ENCODE data around the gene KIAA1671.
"Not testable (repeated sequence)": the region's sequence is repeated elsewhere in the genome, so short reads cannot be mapped to it uniquely, and the experiment has no call there.

The KIAA1671 gene

GRCh38 chr22:25201557-25202273, 249.2 kb downstream of the KIAA1671 start:
- Mint-ChIP-seq H3K9me3 (no peaks in the 10 kb centered on the region), H3K27ac (no peak overlapping the region)

DNA sequence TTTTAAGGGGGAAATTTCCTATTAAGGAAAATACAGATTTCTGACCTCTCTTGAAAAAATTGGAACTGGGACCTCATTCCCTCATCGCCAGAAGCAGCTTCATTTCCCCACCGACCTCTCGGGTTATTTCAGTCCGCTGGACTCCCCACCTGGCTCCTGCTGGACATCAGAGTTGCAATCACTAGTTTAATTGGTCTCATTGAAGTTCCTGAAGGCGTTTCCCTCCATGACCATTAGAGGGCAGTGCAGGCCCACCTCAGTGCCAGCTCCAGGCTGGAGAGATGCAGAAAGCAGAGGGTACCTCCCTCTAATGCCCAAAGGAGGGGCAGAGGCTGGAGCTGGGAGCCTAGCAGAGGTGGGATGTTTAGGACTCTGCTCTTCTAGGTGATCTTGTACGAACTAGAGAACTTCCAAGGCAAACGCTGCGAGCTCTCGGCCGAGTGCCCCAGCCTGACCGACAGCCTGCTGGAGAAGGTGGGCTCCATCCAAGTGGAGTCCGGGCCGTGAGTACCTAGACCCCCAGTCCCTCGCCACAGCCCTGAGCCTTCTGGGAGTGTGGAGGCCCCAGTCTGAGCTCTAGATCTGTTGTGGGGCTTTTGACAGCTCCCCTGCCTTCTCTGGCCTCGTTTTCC, 249.9 kb downstream of the KIAA1671 start:
- intact Hi-C loops (cut with micrococcal nuclease): loop anchor here (5.0 kb wide), 1 partner anchor 575 kb away; no protein-coding TSS in a partner anchor
- Mint-ChIP-seq H3K27me3 (no peaks in the 10 kb centered on the region), H3K36me3 (ENCODE audit: low read depth) (no peaks in the 10 kb centered on the region), H3K4me1 (ENCODE audit: low read depth) (no peaks in the 10 kb centered on the region), H3K27ac (no peak overlapping the region), H3K9me3 (no peaks in the 10 kb centered on the region), H3K4me3 (no peak overlapping the region)

More at GRCh38 chr22:25201557-25202273, 249.2 kb downstream of the KIAA1671 start:
- intact Hi-C loops (cut with micrococcal nuclease): loop anchor here (5.0 kb wide), 1 partner anchor 576 kb away; no protein-coding TSS in a partner anchor
- Mint-ChIP-seq H3K4me1 (ENCODE audit: low read depth) (no peaks in the 10 kb centered on the region), H3K27me3 (no peaks in the 10 kb centered on the region), H3K36me3 (ENCODE audit: low read depth) (no peaks in the 10 kb centered on the region), H3K4me3 (no peak overlapping the region)

GRCh38 chr22:25203082-25203481, 250.6 kb downstream of the KIAA1671 start:
- Mint-ChIP-seq H3K27me3 (no peaks in the 10 kb centered on the region), H3K36me3 (ENCODE audit: low read depth) (no peaks in the 10 kb centered on the region), H3K9me3 (no peaks in the 10 kb centered on the region), H3K27ac (no peak overlapping the region), H3K4me1 (ENCODE audit: low read depth) (no peaks in the 10 kb centered on the region), H3K4me3 (no peak overlapping the region)
- intact Hi-C loops (cut with micrococcal nuclease): loop anchor here (5.0 kb wide), 1 partner anchor 574 kb away; no protein-coding TSS in a partner anchor

DNA sequence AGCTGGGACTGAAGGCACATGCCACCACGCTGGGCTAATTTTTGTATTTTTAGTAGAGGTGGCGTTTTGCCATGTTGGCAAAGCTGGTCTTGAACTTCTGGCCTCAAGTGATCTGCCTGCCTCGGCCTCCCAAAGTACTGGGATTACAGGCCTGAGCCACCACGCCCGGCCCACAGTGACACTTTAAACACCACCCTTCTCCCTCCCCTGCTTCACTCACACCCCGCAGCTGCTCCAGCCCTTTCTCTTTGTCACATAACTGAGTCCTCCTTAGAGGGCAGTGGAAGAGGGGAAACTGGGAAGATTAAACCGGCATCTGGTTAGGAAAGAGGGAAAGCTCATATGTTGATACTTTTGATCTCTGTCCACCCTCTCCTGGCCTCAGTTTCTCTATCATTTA, 252.0 kb downstream of the KIAA1671 start:
- H3K27ac Mint-ChIP-seq; H3K4me3 Mint-ChIP-seq; H3K36me3 Mint-ChIP-seq (ENCODE audit: low read depth); H3K4me1 Mint-ChIP-seq (ENCODE audit: low read depth); H3K27me3 Mint-ChIP-seq; H3K9me3 Mint-ChIP-seq: not testable (repeated sequence)
- intact Hi-C loops (cut with micrococcal nuclease): loop anchor here (5.0 kb wide), 1 partner anchor 573 kb away; no protein-coding TSS in a partner anchor

GRCh38 chr22:25205847-25206246, 253.3 kb downstream of the KIAA1671 start:
- H3K9me3 Mint-ChIP-seq: no peaks in the 10 kb centered on the region
- no peaks in the 10 kb centered on the region for H3K36me3 Mint-ChIP-seq (ENCODE audit: low read depth)
- no peaks in the 10 kb centered on the region for H3K4me1 Mint-ChIP-seq (ENCODE audit: low read depth)
- intact Hi-C loops (cut with micrococcal nuclease): no loop called here
- H3K27me3 Mint-ChIP-seq: no peaks in the 10 kb centered on the region
- H3K27ac Mint-ChIP-seq: no peak overlapping the region
- H3K4me3 Mint-ChIP-seq: no peak overlapping the region

GRCh38 chr22:25206998-25207397, 254.5 kb downstream of the KIAA1671 start:
- no peaks in the 10 kb centered on the region for H3K36me3 Mint-ChIP-seq (ENCODE audit: low read depth)
- no peak overlapping the region for H3K4me3 Mint-ChIP-seq
- H3K4me1 Mint-ChIP-seq (ENCODE audit: low read depth): no peaks in the 10 kb centered on the region
- no peak overlapping the region for H3K27ac Mint-ChIP-seq
- no peaks in the 10 kb centered on the region for H3K9me3 Mint-ChIP-seq
- intact Hi-C loops (cut with micrococcal nuclease): no loop called here
- H3K27me3 Mint-ChIP-seq: no peaks in the 10 kb centered on the region

GRCh38 chr22:25207553-25208157, 255.1 kb downstream of the KIAA1671 start:
- Mint-ChIP-seq H3K4me1 (ENCODE audit: low read depth) (no peaks in the 10 kb centered on the region), H3K9me3 (no peaks in the 10 kb centered on the region), H3K27ac (no peak overlapping the region), H3K4me3 (no peak overlapping the region), H3K36me3 (ENCODE audit: low read depth) (no peaks in the 10 kb centered on the region), H3K27me3 (no peaks in the 10 kb centered on the region)
- intact Hi-C loops (cut with micrococcal nuclease): no loop called here

DNA sequence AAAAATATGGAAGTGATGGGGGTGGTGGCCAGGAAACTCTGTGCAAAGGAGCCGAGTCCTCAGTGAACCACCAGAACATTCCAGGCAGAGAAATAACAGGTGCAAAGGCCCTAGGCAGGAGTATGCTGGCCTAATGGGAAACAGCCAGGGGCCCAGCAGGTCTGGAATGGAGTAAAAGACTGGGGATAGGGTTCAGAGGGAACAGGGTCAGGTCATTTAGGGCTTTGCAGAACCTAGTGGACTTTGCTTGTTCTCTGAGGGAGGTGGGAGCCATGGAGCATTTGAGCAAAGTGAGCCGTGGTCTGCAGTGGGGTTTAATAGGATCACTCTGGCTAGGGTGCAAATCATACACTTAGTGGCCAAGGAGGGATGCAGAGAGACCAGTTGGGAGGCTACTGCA, 255.8 kb downstream of the KIAA1671 start:
- no peak overlapping the region for H3K27ac Mint-ChIP-seq
- H3K27me3 Mint-ChIP-seq: no peaks in the 10 kb centered on the region
- H3K4me1 Mint-ChIP-seq (ENCODE audit: low read depth): no peaks in the 10 kb centered on the region
- no peaks in the 10 kb centered on the region for H3K36me3 Mint-ChIP-seq (ENCODE audit: low read depth)
- H3K4me3 Mint-ChIP-seq: no peak overlapping the region
- no peaks in the 10 kb centered on the region for H3K9me3 Mint-ChIP-seq
- intact Hi-C loops (cut with micrococcal nuclease): no loop called here

GRCh38 chr22:25208743-25209505, 256.4 kb downstream of the KIAA1671 start:
- no peak overlapping the region for H3K27ac Mint-ChIP-seq
- no peaks in the 10 kb centered on the region for H3K9me3 Mint-ChIP-seq
- H3K4me1 Mint-ChIP-seq (ENCODE audit: low read depth): no peaks in the 10 kb centered on the region
- intact Hi-C loops (cut with micrococcal nuclease): no loop called here
- H3K36me3 Mint-ChIP-seq (ENCODE audit: low read depth): no peaks in the 10 kb centered on the region
- no peaks in the 10 kb centered on the region for H3K27me3 Mint-ChIP-seq
- no peak overlapping the region for H3K4me3 Mint-ChIP-seq

DNA sequence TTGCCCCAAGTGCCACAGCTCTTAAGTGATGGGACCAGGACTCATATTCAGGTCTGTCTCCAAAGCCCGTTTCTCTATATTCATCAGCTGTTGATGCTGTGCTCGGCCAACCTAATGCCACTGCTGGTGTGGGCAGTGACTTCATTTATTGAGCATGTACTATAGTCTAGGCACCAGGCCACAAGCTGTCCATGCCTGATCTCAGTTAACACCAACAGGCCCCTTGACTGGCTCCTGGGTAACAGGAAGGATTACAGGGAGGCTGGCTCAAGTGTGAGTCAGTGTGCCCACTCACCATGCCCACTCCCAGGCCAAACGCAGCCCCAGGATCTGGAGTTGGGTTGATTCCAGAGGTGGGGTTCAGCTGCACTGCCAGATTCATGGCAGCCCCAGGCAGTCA, 258.3 kb downstream of the KIAA1671 start:
- Mint-ChIP-seq H3K4me3 (no peak overlapping the region), H3K36me3 (ENCODE audit: low read depth) (no peaks in the 10 kb centered on the region), H3K4me1 (ENCODE audit: low read depth) (no peaks in the 10 kb centered on the region), H3K27ac (no peak overlapping the region), H3K27me3 (no peaks in the 10 kb centered on the region), H3K9me3 (no peaks in the 10 kb centered on the region)
- intact Hi-C loops (cut with micrococcal nuclease): no loop called here

- no peaks in the 10 kb centered on the region for H3K36me3 Mint-ChIP-seq (ENCODE audit: low read depth)
- H3K4me3 Mint-ChIP-seq: no peak overlapping the region
- H3K27ac Mint-ChIP-seq: no peak overlapping the region
- H3K9me3 Mint-ChIP-seq: no peaks in the 10 kb centered on the region
- H3K27me3 Mint-ChIP-seq: no peaks in the 10 kb centered on the region
- intact Hi-C loops (cut with micrococcal nuclease): no loop called here
- no peaks in the 10 kb centered on the region for H3K4me1 Mint-ChIP-seq (ENCODE audit: low read depth)
Measured at GRCh38 chr22:25212337-25212736, 259.8 kb downstream of the KIAA1671 start.

DNA sequence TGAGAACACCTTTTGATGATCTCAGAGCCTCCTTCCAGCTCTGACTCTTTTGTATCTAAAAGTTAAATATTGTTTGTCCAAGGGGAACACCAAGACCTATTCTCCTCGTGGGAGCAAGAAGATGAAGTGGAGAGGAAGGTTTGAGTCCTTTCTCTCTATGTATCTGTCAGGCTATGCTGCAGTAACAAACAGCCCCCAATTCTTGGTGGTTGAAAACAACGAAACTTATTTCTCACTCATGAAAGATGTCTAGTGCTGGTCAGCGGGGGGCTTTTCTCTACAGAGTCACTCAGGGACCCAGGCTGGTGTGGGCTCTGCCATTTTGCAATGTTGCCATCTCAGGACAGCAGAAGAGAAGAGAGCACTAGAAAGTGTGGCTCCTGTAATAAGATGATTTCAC, 260.7 kb downstream of the KIAA1671 start:
- Mint-ChIP-seq H3K27ac (no peak overlapping the region), H3K27me3 (no peaks in the 10 kb centered on the region), H3K36me3 (ENCODE audit: low read depth) (no peaks in the 10 kb centered on the region), H3K9me3 (no peaks in the 10 kb centered on the region), H3K4me3 (no peak overlapping the region), H3K4me1 (ENCODE audit: low read depth) (no peaks in the 10 kb centered on the region)
- intact Hi-C loops (cut with micrococcal nuclease): no loop called here

GRCh38 chr22:25216230-25216629, 263.7 kb downstream of the KIAA1671 start:
- H3K9me3 Mint-ChIP-seq: no peaks in the 10 kb centered on the region
- H3K27me3 Mint-ChIP-seq: peaks cover under 1% of the 10 kb centered on the region
- H3K27ac Mint-ChIP-seq: no peak overlapping the region
- H3K4me3 Mint-ChIP-seq: no peak overlapping the region
- no peaks in the 10 kb centered on the region for H3K36me3 Mint-ChIP-seq (ENCODE audit: low read depth)
- intact Hi-C loops (cut with micrococcal nuclease): no loop called here
- H3K4me1 Mint-ChIP-seq (ENCODE audit: low read depth): no peaks in the 10 kb centered on the region

DNA sequence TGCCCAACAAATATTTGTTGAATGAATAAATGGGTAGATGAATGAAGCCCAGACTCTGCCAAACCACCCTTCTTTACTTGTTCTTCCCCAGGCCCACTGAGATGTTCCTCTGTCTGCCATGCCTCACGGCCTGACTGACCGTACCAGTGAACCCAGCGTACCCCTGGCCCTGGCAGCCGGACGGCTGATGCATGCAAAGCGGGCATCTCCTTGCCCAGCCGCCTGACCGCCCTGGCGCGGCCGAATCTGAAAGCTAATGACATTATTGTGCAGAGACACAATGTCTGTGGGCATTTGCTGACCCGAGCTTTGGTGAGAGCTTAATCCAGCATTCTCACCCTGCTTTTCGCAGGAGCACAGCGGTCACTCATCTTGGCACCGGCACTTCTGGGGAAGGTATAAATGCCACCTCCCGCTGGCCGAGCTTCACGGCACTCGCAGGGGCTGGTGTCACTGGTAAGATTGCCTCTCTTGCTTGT, 266.7 kb downstream of the KIAA1671 start, which contains the start of gene CRYBB2:
TSS of gene CRYBB2 (plus strand) at position 429 of the 479 bp plus-strand sequence. CDS start 1,791 bp downstream, outside the sequence.
- intact Hi-C loops (cut with micrococcal nuclease): no loop called here
- Mint-ChIP-seq H3K4me3 (no peak within 1 kb of the TSS), H3K27ac (no peak within 1 kb of the TSS), H3K27me3 (peaks cover 7% of the 10 kb centered on the region), H3K4me1 (ENCODE audit: low read depth) (no peaks in the 10 kb centered on the region), H3K36me3 (ENCODE audit: low read depth) (no peaks in the 10 kb centered on the region), H3K9me3 (no peaks in the 10 kb centered on the region)

Measured in dendritic cell treated with granulocyte-macrophage colony-stimulating factor and Interleukin-4, amounts not matched to agents 40 ng/mL and 50 ng/mL, for 4 days (primary cell).